ELR (cell line): ENCODE results near the gene PFAS.

Experiments
- DNase-seq: peaks from one replicate; pipeline ENCODE4 v3.0.0-alpha.2; 2015; ENCODE audit warnings: low read depth

PFAS gene

DNA sequence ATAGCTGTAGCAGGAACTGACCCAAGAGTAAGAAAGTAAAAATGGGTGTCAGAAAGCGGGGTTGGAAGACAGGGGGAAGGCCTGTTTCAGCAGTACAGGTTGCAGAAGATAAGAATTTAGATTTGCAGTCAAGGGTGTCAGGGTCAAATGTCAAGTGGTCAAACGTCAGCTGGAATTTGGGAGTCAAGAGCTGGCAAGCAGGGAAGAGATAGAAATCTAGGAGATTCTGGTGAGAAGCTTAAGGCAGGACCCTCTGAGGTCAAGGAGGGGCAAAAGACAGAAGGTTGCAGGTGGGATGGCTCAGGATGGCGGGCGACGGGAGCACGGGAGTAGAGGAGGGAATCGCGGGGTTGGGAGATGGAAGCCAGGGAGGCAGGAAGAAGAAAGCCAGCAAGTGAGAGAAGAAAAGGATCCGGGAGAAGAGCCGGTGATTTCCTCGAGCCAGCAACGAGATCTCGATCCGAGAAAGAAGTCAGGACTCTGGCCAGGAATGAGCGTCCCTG is 45.8 kb downstream of the PFAS start:
- DNase-seq = no peak

- DNase-seq = no peak
These were observed 51.1 kb downstream of the PFAS start for GRCh38 chr17:8300226-8300625.

GRCh38 chr17:8300627-8301242 is 51.6 kb downstream of the PFAS start:
- DNase-seq = peak; percentile 79

GRCh38 chr17:8310601-8311123 is 61.6 kb downstream of the PFAS start:
- DNase-seq = no peak

DNA sequence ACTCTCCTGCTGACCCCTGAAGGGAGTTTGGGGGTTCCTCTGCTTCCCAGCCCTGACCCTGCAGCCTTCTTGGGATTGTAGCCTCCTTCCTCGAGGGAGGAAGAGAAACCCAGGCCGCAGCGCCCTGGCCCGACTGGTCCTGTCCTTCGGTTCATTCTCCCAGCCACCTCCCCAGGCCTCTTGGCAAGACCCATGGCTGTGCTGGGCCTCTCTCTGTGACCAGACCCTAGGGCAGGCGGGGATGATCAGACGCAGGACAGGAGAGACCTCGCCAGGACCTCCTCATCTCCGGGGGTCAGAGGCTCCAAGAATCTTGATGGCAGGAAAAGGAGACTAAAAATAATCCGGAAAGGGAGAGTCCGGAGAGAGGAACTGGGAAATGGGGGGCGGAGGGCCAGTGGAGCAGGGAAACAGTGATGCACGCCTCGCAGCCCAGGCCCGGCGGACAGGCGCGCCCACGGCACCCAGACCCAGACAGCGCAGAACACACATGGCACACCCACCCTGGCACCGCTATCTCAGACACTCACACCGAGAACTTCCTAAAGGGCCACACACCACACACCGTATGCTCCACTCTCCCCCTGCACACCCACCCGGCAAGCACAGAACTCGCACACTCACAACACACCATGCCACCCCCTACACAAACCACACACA is 62.2 kb downstream of the PFAS start:
- DNase-seq = no peak

DNA sequence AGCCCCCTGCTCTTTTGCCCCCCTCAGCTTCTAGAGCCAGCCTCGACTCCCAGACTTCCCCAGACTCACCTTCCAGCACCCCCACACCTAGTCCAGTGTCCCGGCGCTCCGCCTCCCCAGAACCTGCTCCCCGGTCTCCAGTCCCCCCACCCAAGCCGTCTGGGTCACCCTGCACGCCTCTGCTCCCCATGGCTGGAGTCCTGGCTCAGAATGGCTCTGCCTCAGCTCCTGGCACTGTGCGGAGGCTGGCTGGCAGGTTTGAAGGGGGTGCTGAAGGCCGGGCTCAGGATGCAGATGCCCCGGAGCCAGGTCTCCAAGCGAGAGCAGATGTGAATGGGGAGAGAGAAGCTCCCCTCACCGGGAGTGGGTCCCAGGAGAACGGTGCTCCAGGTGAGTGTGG is 63.2 kb downstream of the PFAS start:
- no peak for DNase-seq

DNA sequence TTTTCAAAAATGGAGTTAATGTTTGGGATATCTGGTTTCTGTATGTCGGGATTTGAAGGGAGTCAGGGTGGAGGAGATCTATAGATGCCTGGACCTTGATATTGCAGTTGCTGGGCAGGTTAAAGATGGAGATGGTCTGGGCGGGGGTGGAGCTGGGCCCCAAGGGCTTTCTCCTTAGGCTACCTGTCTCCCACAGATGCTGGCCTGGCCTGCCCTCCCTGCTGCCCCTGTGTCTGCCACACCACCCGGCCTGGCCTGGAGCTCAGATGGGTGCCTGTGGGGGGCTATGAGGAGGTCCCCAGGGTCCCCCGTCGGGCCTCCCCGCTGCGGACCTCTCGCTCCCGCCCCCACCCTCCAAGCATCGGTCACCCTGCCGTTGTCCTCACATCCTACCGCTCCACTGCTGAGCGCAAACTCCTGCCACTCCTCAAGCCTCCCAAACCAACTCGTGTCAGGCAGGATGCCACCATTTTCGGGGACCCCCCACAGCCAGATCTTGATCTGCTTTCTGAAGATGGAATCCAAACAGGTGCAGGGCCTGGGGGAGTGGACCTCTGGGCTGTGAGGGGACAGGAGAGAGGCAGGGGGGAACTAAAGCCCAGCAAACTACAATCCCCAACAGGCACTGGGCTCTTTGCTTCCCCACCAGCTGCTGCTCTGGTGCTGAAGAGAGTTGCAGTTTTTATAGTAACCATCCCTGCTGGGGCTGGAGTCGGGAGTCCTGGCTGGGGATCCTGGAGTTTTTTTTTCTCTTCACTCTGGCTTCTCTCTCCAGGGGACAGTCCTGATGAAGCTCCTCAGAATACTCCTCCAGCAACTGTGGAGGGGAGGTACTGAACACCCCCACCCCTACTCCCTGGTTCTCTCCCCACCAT is 63.9 kb downstream of the PFAS start:
- DNase-seq = no peak

DNA sequence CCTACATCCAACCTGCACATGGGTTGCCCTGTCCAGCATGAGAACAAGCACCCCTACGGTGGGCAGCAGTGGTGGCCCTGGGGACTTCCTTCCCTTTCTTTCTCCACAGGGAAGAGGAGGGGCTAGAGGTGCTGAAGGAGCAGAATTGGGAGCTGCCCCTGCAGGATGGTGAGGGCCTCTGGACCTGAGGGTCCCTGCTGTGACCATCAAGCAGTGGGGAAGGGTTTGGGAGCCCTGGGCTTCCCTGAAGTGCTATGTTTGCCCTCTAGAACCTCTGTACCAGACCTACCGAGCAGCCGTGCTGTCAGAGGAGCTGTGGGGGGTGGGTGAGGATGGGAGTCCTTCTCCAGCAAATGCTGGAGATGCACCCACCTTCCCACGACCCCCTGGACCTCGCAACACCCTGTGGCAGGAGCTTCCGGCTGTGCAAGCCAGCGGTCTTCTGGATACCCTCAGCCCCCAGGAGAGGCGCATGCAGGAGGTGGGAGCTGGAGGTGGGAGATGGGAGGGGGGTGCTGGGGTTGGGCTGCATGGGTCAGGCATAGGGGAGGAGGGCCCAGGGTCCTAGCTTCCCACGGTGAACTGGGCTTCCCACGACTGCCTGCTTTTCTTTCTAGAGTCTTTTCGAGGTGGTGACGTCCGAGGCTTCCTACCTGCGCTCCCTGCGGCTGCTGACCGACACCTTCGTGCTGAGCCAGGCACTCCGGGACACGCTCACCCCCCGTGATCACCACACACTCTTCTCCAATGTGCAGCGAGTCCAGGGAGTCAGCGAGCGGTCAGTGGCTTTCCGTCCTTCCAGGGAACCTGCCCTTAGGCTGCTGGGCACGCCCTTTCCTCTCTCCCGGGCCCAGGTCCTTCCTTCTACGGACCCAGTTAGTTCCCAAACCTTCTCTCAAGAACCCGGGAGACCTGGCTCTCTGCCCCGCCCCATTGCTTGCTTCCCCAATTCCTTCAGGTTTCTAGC is 66.0 kb downstream of the PFAS start:
- DNase-seq = no peak

DNA sequence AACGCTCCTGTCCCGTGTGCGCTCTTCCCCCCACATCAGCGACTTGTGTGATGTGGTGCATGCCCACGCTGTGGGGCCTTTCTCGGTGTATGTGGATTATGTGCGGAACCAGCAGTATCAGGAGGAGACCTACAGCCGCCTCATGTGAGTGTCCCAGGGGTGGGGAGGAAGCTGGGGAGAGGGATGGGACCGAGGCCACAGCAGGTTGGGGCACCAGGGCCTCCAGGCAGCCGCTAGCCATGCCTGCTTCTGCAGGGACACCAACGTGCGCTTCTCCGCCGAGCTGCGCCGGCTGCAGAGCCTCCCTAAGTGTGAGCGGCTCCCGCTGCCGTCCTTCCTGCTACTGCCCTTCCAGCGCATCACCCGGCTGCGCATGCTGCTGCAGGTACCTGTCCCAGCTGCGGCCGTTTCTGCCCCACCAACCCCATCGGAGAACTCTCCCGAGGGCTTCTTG is 66.7 kb downstream of the PFAS start:
- no peak for DNase-seq

DNA sequence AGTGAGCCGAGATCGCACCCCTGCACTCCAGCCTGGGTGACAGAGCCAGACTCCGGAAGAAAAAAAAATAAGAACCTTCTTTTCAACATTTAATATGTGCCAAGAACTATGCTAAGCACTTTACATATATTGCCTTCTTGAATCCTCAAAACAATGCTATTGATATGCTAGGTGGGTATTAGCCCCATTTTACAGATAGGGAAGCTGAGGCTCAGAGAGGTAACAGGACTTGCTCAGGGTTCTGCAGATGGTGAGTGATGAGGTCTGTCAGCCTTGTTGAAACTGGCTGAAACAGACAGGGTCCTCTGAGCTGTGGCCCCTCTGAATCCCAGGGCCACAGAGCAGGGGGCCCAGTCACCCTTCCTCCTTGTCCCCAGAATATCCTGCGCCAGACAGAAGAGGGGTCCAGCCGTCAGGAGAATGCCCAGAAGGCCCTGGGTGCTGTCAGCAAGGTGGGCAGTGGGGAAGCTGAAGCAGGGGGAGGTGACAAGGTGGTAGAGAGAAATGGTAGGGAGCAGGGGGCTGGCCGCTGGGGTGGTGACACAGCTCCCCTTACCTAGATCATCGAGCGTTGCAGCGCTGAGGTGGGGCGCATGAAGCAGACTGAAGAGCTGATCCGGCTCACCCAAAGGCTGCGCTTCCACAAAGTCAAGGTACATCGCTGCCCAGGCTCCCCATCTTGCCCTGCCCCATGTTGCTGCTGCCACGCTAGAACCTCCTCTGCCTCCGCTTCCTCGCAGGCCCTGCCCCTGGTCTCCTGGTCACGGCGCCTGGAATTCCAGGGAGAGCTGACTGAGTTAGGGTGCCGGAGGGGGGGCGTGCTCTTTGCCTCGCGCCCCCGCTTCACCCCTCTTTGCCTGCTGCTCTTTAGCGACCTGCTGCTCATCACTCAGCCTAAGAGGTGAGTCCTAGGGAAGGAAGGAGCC is 69.2 kb downstream of the PFAS start:
- no peak for DNase-seq
